Gastroesophageal sphincter (tissue), 4 donors: ENCODE results near the gene USP31. TPM values are rescaled to one million over a fixed set of nuclear protein-coding genes. Genes with fewer than 3 reads are reported as not detected.

ENCODE experiments used
- ATAC-seq: fragments of 150-250 bp; one replicate; pipeline ENCODE4 v1.9.1; 2016; ENCODE audit warnings: mild to moderate bottlenecking, moderate library complexity
- H3K27ac ChIP-seq, 4 donors: fragments of 200-600 bp; sonication (generic) in 3 of 4; 1 replicate in 3 of 4; 2 replicates in 1 of 4; pipeline ENCODE4 v1.5.1; 2016 to 2019
- H3K27me3 ChIP-seq: fragments of 200-600 bp; sonication (generic); one replicate; pipeline ENCODE4 v1.5.1; 2019
- H3K36me3 ChIP-seq, 2 donors: fragments of 200-600 bp; sonication (generic); one replicate each; pipeline ENCODE4 v1.5.1; 2019; ENCODE audit warnings: control low read depth in 1 of 2
- H3K4me1 ChIP-seq, 3 donors: fragments of 200-600 bp; sonication (generic); 1 replicate in 2 of 3; 2 replicates in 1 of 3; pipeline ENCODE4 v1.5.1; 2016 to 2019; ENCODE audit warnings: control low read depth in 2 of 3
- H3K4me3 ChIP-seq, 2 donors: fragments of 200-600 bp; sonication (generic); one replicate each; pipeline ENCODE4 v1.5.1; 2019; ENCODE audit warnings: mild to moderate bottlenecking in 1 of 2, moderate library complexity in 1 of 2
- H3K9me3 ChIP-seq, 3 donors: fragments of 200-600 bp; sonication (generic); one replicate each; pipeline ENCODE4 v1.5.1; 2017 to 2019; ENCODE audit warnings: control low read depth in 2 of 3
- EP300 ChIP-seq: sonication (generic); formaldehyde crosslinking; IDR thresholded peaks from one replicate; pipeline ENCODE4 v1.6.1; 2017; ENCODE audit warnings: antibody characterized with exemption, mild to moderate bottlenecking
- POLR2A ChIP-seq, 2 donors: fragments of 450-650 bp; IDR thresholded peaks; one replicate each; pipeline ENCODE4 v1.6.1; 2017; ENCODE audit warnings: antibody characterized with exemption in 2 of 2, mild to moderate bottlenecking in 2 of 2, moderate library complexity in 1 of 2
- POLR2AphosphoS5 ChIP-seq: sonication (generic); formaldehyde crosslinking; IDR thresholded peaks from one replicate; pipeline ENCODE4 v1.6.1; 2017; ENCODE audit warnings: antibody characterized with exemption
- WGBS, 2 donors: methylation state at CpG; one replicate each; pipeline ENCODE4 v1.1.5; 2018; ENCODE audit warnings: low coverage in 1 of 2; 5-methylcytosine and 5-hydroxymethylcytosine counted together
- total RNA-seq, 4 donors: library from RNA; depleted of rRNA; stranded (reverse); fragments of >200 nt; gene quantifications; one replicate each; pipeline ENCODE4 v1.1.0, GENCODE V29; 2016
- TF ChIP-seq, protein P1 (sequence below), 4 experiments: fragments of 200-600 bp in 2 of 4; fragments of 450-650 bp in 2 of 4; sonication (generic) in 1 of 4; IDR thresholded peaks; one replicate each; pipeline ENCODE4 v1.5.1; 2017 to 2019; ENCODE audit warnings: antibody characterized with exemption in 4 of 4, mild to moderate bottlenecking in 2 of 4, moderate library complexity in 2 of 4

Gene USP31
- total RNA-seq, 4 donors from 2014 or later = 11.2 to 37.7 (median 26.6) TPM

DNA sequence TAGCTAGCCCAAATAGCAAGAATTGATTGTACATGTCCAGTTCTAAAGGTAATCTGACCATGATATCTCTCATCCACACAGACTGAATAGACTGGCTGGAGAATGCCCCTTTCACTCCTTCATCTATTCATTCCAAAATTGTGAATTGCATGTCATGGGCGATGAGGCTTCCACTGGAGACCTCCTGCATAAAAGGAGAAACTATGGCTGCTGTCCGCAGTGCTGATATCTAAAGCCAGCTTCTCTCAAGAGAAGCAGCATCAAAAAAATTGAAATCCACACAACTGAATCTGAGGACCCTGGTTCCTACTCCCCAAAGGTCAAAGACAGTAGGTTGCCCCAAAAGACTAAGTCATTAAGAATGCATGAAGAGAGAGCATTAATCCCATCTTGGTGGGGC, 25.4 kb upstream of the USP31 start:
- no peak for ATAC-seq
- TF ChIP-seq, protein P1, sequence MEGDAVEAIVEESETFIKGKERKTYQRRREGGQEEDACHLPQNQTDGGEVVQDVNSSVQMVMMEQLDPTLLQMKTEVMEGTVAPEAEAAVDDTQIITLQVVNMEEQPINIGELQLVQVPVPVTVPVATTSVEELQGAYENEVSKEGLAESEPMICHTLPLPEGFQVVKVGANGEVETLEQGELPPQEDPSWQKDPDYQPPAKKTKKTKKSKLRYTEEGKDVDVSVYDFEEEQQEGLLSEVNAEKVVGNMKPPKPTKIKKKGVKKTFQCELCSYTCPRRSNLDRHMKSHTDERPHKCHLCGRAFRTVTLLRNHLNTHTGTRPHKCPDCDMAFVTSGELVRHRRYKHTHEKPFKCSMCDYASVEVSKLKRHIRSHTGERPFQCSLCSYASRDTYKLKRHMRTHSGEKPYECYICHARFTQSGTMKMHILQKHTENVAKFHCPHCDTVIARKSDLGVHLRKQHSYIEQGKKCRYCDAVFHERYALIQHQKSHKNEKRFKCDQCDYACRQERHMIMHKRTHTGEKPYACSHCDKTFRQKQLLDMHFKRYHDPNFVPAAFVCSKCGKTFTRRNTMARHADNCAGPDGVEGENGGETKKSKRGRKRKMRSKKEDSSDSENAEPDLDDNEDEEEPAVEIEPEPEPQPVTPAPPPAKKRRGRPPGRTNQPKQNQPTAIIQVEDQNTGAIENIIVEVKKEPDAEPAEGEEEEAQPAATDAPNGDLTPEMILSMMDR (IDR thresholded peaks at IDR 0.05) = no peak
- TF ChIP-seq POLR2AphosphoS5 (no peak), POLR2A (IDR thresholded peaks at IDR 0.05) (no peak), EP300 (no peak)
- H3K27me3 ChIP-seq = peaks cover 18% of the 10 kb centered on the region
- H3K27ac ChIP-seq = no peak overlapping the region
- H3K4me1 ChIP-seq = no peaks in the 10 kb centered on the region
- 17 to 50% methylated on average over 1 to 2 of the region's 2 CpGs for WGBS, 2 donors
- no peak overlapping the region for H3K4me3 ChIP-seq
- H3K36me3 ChIP-seq = no peaks in the 10 kb centered on the region
- no peaks in the 10 kb centered on the region for H3K9me3 ChIP-seq

DNA sequence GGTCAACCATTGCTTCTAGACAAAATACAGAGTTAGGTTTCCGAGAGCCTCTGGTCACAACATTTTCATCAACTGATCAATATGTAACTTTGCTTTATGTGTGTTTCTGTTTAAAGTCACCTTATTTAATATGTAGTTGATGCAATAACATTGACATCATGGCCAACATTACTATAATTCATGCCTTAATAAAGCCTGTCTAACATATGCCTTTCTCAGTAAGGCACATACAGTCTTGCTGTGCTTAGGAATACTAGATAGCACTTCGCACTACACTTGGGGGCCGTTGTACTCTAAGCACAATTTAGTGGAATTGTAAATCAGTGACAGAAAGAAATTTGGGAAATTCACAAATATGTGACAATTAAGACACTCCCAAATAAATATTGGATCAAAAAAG, 23.7 kb upstream of the USP31 start:
- H3K4me3 ChIP-seq = no peak overlapping the region
- H3K9me3 ChIP-seq = no peaks in the 10 kb centered on the region
- H3K36me3 ChIP-seq = no peaks in the 10 kb centered on the region
- no peak for TF ChIP-seq EP300
- no peak for TF ChIP-seq POLR2AphosphoS5
- no peak for TF ChIP-seq POLR2A (IDR thresholded peaks at IDR 0.05)
- peaks cover 18% of the 10 kb centered on the region for H3K27me3 ChIP-seq
- H3K4me1 ChIP-seq = no peaks in the 10 kb centered on the region
- WGBS, 2 donors = 60 to 65% methylated on average over 3 of the region's 3 CpGs
- no peak overlapping the region for H3K27ac ChIP-seq
- ATAC-seq = no peak

DNA sequence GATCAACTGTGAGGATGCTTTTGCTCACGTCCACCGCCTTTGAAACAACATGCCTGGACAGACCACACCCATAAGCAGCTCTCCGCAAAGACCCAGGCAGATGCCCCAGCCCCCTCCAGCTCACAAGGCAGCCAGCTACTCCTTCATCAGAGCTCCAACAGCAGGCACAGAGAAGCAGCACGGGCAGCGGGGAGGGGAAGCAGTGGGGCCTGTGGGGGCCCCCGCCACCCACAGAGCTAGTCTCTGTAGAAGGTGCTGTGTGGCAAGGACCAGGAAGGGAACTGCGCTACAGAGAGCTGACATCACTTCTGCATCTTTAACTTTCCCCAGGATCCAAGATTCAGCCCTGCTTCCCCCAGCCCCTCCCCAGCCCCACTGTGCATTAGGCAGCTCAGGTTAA, 23.3 kb upstream of the USP31 start:
- no peaks in the 10 kb centered on the region for H3K4me1 ChIP-seq
- WGBS, 2 donors = 36% methylated on average over 2 of the region's 7 CpGs; no CpG with 5 or more reads in 1 of the 2 donors
- TF ChIP-seq POLR2A (IDR thresholded peaks at IDR 0.05) (no peak), EP300 (no peak)
- TF ChIP-seq, protein P1 (IDR thresholded peaks at IDR 0.05) = no peak
- H3K36me3 ChIP-seq = no peaks in the 10 kb centered on the region
- no peak overlapping the region for H3K4me3 ChIP-seq
- H3K9me3 ChIP-seq = no peaks in the 10 kb centered on the region
- H3K27ac ChIP-seq = no peak overlapping the region
- no peak for ATAC-seq
- peaks cover 22% of the 10 kb centered on the region for H3K27me3 ChIP-seq

DNA sequence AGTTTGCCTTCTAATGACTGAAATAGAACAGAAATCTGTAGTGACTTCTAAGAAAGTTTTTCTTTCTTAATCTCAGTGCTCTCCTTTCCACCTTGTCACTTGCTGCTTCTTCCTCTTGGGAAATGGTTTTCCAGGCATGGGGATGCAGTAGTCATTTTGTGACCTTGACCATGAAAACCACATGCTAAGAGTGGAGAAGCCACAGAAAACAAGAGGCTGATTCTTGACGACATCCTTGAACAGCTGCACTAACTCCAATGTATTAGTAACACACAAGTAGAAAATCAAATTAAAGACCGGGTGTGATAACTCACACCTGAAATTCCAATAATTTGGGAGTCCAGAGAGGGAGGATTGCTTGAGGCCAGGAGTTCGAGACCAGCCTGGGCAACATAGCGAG, 15.5 kb upstream of the USP31 start:
- H3K27ac ChIP-seq = no peak overlapping the region
- no peak overlapping the region for H3K4me3 ChIP-seq
- 50 to 68% methylated on average over 2 to 4 of the region's 4 CpGs for WGBS, 2 donors
- peaks cover 0 to 9% (median 0%) of the 10 kb centered on the region in 3 donors for H3K9me3 ChIP-seq
- no peaks in the 10 kb centered on the region for H3K36me3 ChIP-seq
- no peak for ATAC-seq
- H3K4me1 ChIP-seq = no peaks in the 10 kb centered on the region
- peaks cover 20% of the 10 kb centered on the region for H3K27me3 ChIP-seq
- TF ChIP-seq EP300 (no peak), POLR2AphosphoS5 (no peak), POLR2A (IDR thresholded peaks at IDR 0.05) (no peak)
- TF ChIP-seq, protein P1 (IDR thresholded peaks at IDR 0.05) = no peak

DNA sequence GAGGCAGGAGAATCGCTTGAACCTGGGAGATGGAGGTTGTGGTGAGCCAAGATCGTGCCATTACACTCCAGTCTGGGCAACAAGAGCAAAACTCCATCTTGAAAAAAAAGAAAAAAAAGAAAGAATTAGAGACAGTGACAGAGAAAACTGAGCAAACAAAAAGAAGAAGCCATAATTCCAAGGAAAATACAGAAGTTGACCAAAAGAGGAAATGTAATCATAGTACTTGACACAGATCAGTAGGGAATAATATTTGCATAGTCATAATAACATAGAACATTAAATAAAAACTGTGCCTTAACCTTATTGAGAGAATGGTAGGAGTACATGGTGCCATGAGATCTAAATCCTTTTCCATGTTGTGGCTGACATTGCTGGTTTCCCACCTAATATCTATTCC, 14.7 kb upstream of the USP31 start:
- Histone ChIP-seq H3K4me1 (no peaks in the 10 kb centered on the region), H3K9me3 (peaks cover 0 to 9% (median 0%) of the 10 kb centered on the region in 3 donors), H3K4me3 (no peak overlapping the region), H3K27me3 (peaks cover 20% of the 10 kb centered on the region), H3K27ac (no peak overlapping the region), H3K36me3 (no peaks in the 10 kb centered on the region)
- WGBS, 2 donors = 65 to 100% methylated on average over 2 of the region's 2 CpGs
- TF ChIP-seq, protein P1 (IDR thresholded peaks at IDR 0.05) = no peak
- no peak for TF ChIP-seq POLR2A (IDR thresholded peaks at IDR 0.05)
- TF ChIP-seq POLR2AphosphoS5 = no peak
- TF ChIP-seq EP300 = no peak
- no peak for ATAC-seq
